Mesendoderm (in vitro differentiated cells): Measurements from ENCODE around the gene SMS.
A peak's percentile ranks its signal among the peaks of the same experiment; 100 is the strongest.

Experiments used
- DNase-seq: peaks from one replicate; pipeline ENCODE4 v3.0.0; 2013
- H2AK5ac ChIP-seq: 2 replicates; pipeline ENCODE4 v1.6.1; 2013; ENCODE audit warnings: low read length, inconsistent platforms
- H2BK120ac ChIP-seq: 2 replicates; pipeline ENCODE4 v1.6.1; 2013; ENCODE audit warnings: low read depth, mild to moderate bottlenecking, low read length, moderate library complexity, mixed read lengths
- H2BK15ac ChIP-seq: replicated peaks from 2 replicates; pipeline ENCODE4 v1.6.1; 2013; ENCODE audit warnings: low read depth, mild to moderate bottlenecking, moderate library complexity
- H2BK5ac ChIP-seq: 2 replicates; pipeline ENCODE4 v1.6.1; 2013; ENCODE audit warnings: low read length, inconsistent platforms
- H3K18ac ChIP-seq: 2 replicates; pipeline ENCODE4 v1.6.1; 2013; ENCODE audit warnings: mild to moderate bottlenecking, low read length, mixed read lengths
- H3K23ac ChIP-seq: one replicate; pipeline ENCODE4 v1.6.1; 2013; ENCODE audit warnings: low read length
- H3K27ac ChIP-seq: 2 replicates; pipeline ENCODE4 v1.5.1; 2013; ENCODE audit warnings: low read depth, mild to moderate bottlenecking, inconsistent platforms, low read length, moderate library complexity
- H3K27me3 ChIP-seq: 2 replicates; pipeline ENCODE4 v1.6.1; 2013; ENCODE audit warnings: low read length, control low read depth, mild to moderate bottlenecking, inconsistent platforms; ENCODE audit not compliant: insufficient read depth, poor library complexity
- H3K36me3 ChIP-seq: 2 replicates; pipeline ENCODE4 v1.6.1; 2013; ENCODE audit warnings: low read length, inconsistent platforms; ENCODE audit not compliant: control insufficient read depth, insufficient read depth
- H3K4ac ChIP-seq: one replicate; pipeline ENCODE4 v1.6.1; 2013; ENCODE audit warnings: low read depth, mild to moderate bottlenecking, low read length, moderate library complexity
- H3K4me1 ChIP-seq: 2 replicates; pipeline ENCODE4 v1.6.1; 2013; ENCODE audit warnings: low read depth, low read length, inconsistent platforms; ENCODE audit not compliant: control insufficient read depth
- H3K4me2 ChIP-seq: 2 replicates; pipeline ENCODE4 v1.6.1; 2013; ENCODE audit warnings: low read length
- H3K4me3 ChIP-seq: 2 replicates; pipeline ENCODE4 v1.5.1; 2013; ENCODE audit warnings: mild to moderate bottlenecking, low read length
- H3K56ac ChIP-seq: one replicate; pipeline ENCODE4 v1.6.1; 2013; ENCODE audit warnings: low read length
- H3K79me1 ChIP-seq: 2 replicates; pipeline ENCODE4 v1.6.1; 2013; ENCODE audit warnings: low read length, inconsistent platforms
- H3K79me2 ChIP-seq: 2 replicates; pipeline ENCODE4 v1.6.1; 2013; ENCODE audit warnings: mild to moderate bottlenecking, low read length; ENCODE audit not compliant: control insufficient read depth, insufficient read depth
- H3K9ac ChIP-seq: 2 replicates; pipeline ENCODE4 v1.6.1; 2013; ENCODE audit warnings: low read length, inconsistent platforms
- H4K5ac ChIP-seq: one replicate; pipeline ENCODE4 v1.6.1; 2013; ENCODE audit warnings: low read length
- H4K8ac ChIP-seq: one replicate; pipeline ENCODE4 v1.6.1; 2013; ENCODE audit warnings: low read depth, mild to moderate bottlenecking, control low read depth, low read length, moderate library complexity
- WGBS: extraction: QIAGEN DNeasy Blood & Tissue Kit; methylation state at CpG from one replicate; pipeline ENCODE4 v1.1.7; 2013; ENCODE audit warnings: low lambda C conversion rate, missing lambda C conversion rate; ENCODE audit not compliant: insufficient coverage; ENCODE audit errors: extremely low coverage; 5-methylcytosine and 5-hydroxymethylcytosine counted together

SMS gene

GRCh38 chrX:22040184-22040583 is 99.7 kb downstream of the SMS start:
- H3K27ac ChIP-seq = no peak overlapping the region
- no peaks in the 10 kb centered on the region for H3K4me1 ChIP-seq
- H3K79me2 ChIP-seq = no peaks in the 10 kb centered on the region
- no peak overlapping the region for H3K4me3 ChIP-seq
- H3K9ac ChIP-seq = no peak overlapping the region
- DNase-seq = no peak
- H3K56ac ChIP-seq = no peak overlapping the region
- H3K36me3 ChIP-seq = no peaks in the 10 kb centered on the region
- H3K79me1 ChIP-seq = no peaks in the 10 kb centered on the region
- H2BK120ac ChIP-seq = no peak overlapping the region
- H3K4me2 ChIP-seq = no peak overlapping the region
- no peak overlapping the region for H3K4ac ChIP-seq
- no peak overlapping the region for H2AK5ac ChIP-seq
- no peak overlapping the region for H3K23ac ChIP-seq
- no peaks in the 10 kb centered on the region for H3K27me3 ChIP-seq
- no peak overlapping the region for H4K5ac ChIP-seq
- no peak overlapping the region for H2BK15ac ChIP-seq
- no peak overlapping the region for H2BK5ac ChIP-seq
- WGBS = no CpG with 5 or more reads among the region's 2 CpGs
- H3K18ac ChIP-seq = no peak overlapping the region
- H4K8ac ChIP-seq = no peak overlapping the region

DNA sequence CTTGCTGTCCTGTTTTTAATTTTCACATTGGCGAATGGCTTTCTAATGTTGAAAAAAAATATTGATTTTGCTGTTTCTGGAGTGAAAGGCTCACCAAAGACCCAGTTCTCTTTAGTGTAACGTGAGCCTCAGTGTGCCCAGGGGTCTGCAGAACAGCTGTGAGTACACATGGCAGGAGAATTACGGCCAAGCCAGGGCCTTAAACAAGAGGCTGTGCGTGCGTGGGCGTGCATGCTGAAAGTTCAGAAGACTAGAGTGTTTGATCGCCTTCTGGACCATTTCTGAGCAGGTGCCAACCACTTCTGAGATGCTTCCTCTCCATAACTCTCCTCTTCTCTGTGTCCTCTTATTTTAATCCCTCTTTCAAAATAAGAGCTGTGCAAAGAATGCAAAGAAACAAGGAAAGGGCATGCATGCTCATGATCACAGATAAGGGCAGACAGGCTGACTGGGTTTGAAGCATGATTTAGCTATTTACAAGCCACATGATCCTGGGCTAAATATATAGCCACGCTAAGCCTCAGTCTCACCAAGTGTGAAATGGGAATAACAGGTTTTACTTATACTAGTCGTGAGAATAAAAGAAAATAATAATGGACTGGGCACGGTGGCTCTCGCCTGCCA is 101.5 kb downstream of the SMS start:
- Histone ChIP-seq H3K23ac (no peak overlapping the region), H3K4me3 (no peak overlapping the region), H3K18ac (no peak overlapping the region), H3K9ac (no peak overlapping the region), H3K4ac (no peak overlapping the region), H2AK5ac (no peak overlapping the region), H3K4me2 (no peak overlapping the region), H2BK5ac (no peak overlapping the region), H3K56ac (no peak overlapping the region), H2BK120ac (no peak overlapping the region), H4K5ac (no peak overlapping the region), H3K79me1 (no peaks in the 10 kb centered on the region), H4K8ac (no peak overlapping the region), H3K27ac (no peak overlapping the region), H3K4me1 (no peaks in the 10 kb centered on the region), H3K36me3 (no peaks in the 10 kb centered on the region), H2BK15ac (no peak overlapping the region), H3K79me2 (no peaks in the 10 kb centered on the region), H3K27me3 (no peaks in the 10 kb centered on the region)
- no CpG with 5 or more reads among the region's 11 CpGs for WGBS
- no peak for DNase-seq

DNA sequence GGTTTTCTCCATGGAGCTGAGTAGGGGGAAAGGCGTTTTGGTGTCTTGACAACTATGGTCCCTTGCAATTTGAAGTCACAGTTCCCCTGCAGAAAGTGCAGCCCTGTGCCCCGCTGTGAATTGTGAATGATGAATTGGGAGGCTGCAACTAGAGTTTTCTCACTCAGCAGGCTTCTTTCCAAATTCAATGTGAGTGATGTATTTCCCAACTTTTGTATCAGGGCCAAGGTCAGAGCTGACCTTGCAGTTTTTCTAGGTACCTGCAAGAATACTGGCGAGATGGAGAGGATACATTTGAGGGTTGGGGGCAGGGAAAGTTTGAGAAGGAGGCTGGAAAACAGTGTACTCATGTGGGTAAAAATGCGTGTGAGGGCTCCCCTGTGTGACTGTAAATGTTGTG is 103.4 kb downstream of the SMS start:
- H3K4me2 ChIP-seq = no peak overlapping the region
- no peak overlapping the region for H3K9ac ChIP-seq
- H3K4me1 ChIP-seq = no peaks in the 10 kb centered on the region
- no peak overlapping the region for H3K56ac ChIP-seq
- H2AK5ac ChIP-seq = no peak overlapping the region
- H4K8ac ChIP-seq = no peak overlapping the region
- no peak overlapping the region for H3K23ac ChIP-seq
- no peaks in the 10 kb centered on the region for H3K36me3 ChIP-seq
- no peaks in the 10 kb centered on the region for H3K79me1 ChIP-seq
- no peak overlapping the region for H2BK5ac ChIP-seq
- no peaks in the 10 kb centered on the region for H3K79me2 ChIP-seq
- H3K27me3 ChIP-seq = no peaks in the 10 kb centered on the region
- H2BK15ac ChIP-seq = no peak overlapping the region
- no peak overlapping the region for H2BK120ac ChIP-seq
- H4K5ac ChIP-seq = no peak overlapping the region
- no peak overlapping the region for H3K18ac ChIP-seq
- no CpG with 5 or more reads among the region's 4 CpGs for WGBS
- DNase-seq = peak; percentile 8
- no peak overlapping the region for H3K27ac ChIP-seq
- no peak overlapping the region for H3K4me3 ChIP-seq
- H3K4ac ChIP-seq = no peak overlapping the region
